Stimulated activated CD8-positive, alpha-beta memory T cell treated with anti-CD3 and anti-CD28 coated beads, Interleukin-12 subunit alpha, Interleukin-12 subunit beta, amount 100 ng/mL, for 1 hour (primary cell): ENCODE results near the gene FNDC11.
"Not testable (repeated sequence)": the region's sequence is repeated elsewhere in the genome, so short reads cannot be mapped to it uniquely, and the experiment has no call there.

ENCODE experiments used
- DNase-seq: peaks from one replicate; pipeline ENCODE4 v3.0.0-alpha.2; 2020; ENCODE audit warnings: low read depth

FNDC11 gene

DNA sequence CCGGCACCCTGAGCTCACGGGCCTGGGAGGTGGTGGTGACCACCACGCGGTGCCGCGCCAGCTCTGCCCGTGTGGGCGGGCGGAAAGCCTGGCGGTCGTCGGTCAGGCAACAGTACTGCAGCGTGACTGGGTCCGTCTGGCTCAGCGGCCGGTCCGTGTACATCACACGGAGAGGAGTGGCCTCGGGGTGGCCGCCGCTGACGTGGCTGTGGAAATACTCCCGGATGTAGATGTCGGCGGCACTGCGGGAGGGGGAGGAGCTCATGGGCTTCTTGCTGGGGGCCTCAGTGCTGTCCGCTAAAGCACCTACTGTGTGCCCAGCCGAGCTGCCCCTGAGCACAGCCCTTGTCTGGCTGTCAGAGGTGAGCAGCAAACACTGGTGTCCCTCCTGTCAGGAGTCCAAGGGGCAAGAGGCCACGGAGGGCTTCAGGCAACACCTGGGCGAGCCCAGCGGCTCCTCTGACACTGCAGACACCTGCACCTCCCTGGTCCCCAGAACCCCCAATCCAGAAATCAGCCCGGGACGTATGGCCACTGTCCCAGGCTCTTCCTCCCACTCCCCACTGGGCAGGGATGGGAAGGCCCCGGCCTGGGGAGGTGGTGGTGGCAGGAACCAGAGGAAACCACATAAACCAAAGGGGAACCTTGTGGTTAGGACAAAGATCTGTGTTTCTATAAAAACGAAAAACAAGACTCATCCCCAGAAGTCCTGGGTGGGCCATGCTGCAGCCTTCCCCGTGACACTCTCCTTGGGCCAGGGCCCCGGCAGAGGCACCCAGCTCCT is 13.6 kb downstream of the FNDC11 start:
- no peak for DNase-seq

DNA sequence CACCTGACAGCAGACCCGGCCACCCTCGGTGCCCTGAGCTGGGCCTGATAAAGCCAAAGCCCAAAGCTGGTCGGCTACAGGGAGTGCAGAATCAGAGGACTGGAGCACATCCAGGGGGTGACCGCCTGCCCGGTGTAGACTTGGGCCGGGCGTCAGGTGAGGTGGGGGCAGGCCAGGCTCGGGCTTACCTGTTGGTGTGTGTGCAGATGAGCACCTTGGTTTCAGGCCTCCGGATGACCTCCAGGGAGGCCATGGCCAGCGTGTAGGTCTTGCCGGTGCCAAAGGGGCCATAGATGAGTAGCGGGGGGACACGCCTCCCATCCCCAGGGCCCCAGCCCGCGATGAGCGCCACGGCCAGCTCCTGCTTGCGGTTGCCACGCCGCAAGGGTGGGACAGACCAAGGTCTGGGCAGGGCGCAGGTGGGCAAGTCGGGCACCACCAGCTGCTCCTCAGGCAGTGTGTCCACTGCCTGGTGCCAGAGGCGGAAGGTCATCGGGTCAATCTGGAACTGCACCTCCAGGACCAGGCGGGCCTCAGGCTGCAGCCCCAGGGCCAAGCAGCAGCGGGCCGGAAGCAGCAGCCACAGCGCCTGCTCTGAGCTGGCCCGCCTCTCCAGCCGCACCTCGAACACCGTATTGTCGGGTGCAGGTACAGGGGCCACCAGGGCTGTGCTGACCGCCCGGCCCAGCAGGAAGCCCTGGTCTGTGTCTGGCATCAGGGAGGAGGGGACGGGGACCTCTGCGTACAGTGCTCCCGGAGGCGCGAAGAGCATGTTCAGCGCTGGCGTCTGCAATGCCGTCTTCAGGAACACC is 14.4 kb downstream of the FNDC11 start:
- no peak for DNase-seq

DNA sequence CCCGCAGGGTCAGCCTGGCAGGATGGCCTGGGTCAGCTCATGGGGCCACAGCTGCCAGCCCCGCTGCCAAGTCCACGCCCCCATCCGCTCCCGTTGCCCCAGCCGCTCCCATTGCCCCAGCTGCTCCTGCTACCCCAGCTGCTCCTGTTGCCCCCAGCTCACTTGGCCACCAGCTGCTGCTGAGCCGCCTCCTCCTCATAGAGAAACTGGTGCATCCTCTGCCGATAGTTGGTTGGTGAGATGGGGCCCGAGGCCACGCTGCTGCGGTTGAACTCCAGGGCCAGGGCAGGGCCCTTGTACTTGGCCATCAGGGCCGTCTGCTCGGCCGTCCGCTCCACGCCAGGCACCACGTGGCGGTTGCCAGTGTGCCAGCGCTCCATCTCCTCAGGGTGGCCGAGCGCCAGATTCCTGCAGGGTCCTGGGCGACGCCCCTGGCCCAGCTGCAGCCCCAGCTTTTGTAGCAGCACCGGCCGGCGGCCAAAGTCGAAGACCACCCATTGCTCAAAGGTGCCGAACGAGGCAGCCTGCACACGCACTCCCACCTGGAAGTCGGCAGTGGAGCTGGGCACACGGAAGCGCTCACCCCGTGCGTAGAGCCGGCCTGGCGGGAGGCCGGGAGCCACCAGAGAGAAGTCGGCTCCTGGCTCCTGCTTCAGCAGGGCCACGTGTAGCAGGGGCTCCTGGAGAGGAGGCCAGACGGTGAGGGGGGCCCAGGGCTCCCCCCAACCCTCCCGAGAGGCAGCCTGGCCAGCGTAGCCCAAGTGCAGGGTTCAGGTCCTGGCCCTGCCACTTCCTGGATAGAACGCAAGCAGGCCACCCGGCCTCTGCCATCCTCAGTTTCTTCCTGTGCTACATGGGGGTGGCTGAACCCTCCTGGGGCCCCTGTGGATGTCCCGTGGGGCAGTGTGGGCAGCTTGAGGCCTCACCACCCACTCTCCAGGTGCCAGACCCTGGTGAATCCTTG is 15.3 kb downstream of the FNDC11 start:
- no peak for DNase-seq

DNA sequence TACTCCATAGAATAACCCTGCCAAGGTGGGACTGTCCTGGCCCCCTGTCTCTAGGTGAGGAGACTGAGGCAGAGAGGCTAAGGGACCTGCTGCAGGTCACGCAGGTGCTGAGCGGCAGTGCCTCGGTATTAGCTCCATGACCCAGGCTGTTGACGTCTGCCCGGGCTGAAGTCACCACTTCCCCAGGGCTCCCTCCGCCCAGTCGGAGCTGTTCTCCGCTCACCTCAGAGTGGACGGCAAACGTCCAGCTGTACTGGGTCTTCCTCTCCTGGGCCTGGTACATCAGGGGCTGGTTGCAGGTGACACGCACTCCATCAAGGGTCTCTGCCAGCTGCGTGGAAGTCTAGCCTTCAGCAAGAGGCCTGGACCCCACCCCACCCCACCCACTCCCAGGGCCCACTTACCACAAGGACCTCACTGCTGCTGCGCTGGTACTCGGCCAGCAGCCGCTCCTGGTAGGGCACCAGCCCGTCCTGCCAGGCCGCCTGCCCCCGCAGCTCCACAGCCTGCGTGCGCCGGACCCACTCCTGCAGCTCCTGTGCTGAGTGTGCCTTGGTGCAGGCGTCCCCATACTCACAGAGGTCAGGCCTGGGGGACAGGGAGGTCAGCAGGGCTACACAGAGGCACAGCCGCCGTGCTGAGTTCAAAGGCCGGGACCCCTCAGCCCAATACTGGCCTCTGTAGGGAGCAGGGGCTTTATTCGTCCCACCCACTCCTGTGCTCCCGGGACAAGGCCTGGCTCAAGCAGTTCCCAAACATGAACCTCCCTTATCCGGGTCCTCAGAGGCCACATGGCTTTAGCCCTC is 16.5 kb downstream of the FNDC11 start:
- no peak for DNase-seq

DNA sequence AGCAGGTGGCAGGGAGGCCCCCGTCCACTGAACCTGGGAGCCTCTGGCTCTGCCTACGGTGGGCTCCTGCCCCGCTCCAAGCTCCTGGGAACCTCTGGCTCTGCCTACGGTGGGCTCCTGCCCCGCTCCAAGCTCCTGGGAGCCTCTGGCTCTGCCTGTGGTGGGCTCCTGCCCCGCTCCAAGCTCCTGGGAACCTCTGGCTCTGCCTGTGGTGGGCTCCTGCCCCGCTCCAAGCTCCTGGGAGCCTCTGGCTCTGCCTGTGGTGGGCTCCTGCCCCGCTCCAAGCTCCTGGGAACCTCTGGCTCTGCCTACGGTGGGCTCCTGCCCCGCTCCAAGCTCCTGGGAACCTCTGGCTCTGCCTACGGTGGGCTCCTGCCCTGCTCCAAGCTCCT is 17.1 kb downstream of the FNDC11 start:
- not testable (repeated sequence) for DNase-seq

DNA sequence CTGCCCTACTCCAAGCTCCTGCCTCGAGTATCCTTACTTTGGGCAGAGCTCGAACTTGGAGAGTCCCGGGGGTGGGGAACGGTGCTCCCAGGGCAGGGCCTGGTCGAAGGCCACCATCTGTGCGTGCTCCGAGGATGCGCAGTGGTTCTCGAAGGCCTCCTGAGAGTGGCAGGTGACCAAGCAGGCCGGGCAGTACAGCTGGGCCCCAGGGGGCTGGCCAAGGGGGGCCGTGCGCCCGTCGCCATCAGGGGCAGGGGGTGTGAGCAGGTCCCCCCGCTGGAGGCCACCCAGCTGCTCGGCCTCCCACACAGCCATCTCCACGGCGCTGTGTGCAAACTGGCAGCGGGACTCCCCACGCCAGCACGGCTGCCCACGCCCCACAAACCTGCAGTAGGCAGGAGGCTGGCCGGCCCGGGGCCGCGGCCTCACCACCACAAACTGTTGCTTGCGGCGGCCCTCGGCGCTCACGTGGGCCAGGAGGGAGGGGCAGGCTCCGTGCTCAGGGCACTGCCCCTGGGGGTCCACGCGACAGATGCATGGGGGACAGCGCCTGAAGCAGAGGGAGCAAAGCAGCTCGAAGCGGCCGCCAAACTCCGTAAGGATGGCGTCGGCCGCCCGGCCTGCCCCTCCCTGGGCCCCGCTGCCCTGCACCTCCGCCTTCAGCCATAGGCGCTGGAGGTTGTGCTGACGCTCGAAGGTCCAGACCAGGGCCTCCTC is 18.3 kb downstream of the FNDC11 start:
- DNase-seq, result no peak

DNA sequence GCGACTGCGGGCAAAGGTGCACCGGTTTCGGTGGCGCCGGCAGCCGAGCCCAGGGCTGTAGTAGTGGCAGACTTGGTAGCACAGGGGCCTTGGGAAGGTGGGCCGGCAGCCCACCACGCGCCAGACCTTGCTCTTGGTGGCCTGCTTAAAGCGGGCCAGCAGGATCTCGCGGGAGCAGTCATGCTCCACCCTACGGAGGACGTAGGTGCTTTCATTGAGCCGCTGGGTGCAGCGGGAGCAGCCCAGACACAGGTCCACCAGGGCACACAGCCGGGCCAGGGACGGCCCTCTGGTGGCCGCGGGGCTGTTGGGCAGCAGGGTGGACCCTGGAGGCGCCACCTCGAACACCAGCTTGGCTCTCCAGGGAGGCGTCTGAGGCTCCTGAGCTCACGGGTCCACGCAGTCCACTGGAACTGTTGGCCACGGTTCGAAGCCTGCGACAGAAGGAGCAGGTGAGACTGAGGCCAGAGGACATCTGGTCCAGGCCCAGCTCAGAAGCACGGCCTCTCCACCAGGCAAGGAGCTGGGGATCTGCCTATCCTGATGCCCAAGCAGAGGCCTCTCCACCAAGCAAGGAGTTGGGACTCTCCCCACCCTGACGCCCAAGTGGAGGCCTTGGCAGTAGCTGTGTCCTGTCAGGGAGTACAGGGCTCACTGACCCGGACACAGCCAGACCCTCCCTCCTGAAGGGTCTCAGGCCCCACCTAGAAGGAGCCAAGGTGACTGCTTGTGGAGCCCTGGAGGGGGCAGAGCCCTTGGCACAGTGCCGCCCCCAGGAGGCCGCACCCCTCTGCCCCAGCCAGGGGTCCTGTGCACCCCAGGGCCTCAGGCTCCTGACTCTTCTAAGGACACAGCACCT is 19.1 kb downstream of the FNDC11 start:
- no peak for DNase-seq

DNA sequence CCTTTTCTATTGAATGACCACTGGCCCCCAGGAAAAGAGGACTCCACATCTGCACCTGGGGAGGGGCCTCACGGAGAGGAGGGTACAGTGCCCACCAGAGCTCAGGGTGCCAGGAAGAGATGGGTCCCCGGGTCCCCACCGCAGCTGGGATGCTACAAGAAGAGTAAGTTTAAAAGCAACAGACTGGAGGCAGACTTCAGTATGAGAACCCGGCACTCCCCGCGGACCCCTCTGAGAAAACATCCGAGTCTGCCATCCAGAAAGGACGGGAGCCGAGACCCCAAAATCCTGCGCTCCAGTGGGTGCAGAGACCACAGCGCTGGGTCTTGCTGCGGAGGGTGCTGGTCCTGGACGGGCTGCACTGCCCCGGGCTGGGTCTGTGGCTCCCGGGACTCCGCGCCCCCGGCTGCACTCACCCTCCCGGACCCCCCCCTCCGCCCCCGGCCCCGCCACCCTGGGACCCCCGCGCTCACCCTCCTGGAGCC is 19.7 kb downstream of the FNDC11 start:
- DNase-seq, result no peak

DNA sequence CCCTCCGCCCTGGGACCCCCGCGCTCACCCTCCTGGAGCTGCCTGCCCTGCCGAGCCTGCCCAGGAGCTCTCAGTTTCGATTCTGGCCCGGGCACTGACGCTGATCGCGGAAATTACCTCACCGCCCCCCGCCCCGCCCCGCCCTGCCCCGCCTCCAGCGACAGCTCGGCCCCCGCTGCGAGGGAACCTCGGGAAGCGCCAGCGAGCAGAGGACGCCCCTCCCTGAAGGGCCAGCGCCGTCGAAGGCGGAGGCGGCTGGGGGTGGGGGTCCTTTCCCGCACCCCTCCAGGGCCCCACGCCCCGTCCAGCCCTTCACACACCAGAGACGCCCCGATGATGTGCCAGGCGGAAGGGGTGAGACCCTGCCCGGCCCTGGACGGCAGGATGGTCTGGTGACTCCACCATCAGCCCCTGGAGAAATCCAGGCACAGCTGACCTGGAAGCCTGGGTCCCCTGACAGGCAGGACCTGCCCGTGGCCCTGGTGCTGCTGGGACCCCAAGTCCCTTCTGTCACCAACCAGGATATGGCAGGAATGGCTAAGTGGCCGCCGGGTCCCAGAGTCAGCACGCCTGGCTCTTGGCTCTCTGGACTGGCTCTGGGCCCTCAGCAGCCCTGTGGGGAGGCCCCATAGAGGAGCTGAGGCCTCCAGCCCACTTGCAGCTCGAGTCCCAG is 20.3 kb downstream of the FNDC11 start, which contains the start of gene HELZ2:
Gene HELZ2, minus strand, starts transcription at position 84 of the 673 bp plus-strand sequence. CDS start 1,854 bp downstream, outside the sequence.
- DNase-seq, result peak; percentile 59

DNA sequence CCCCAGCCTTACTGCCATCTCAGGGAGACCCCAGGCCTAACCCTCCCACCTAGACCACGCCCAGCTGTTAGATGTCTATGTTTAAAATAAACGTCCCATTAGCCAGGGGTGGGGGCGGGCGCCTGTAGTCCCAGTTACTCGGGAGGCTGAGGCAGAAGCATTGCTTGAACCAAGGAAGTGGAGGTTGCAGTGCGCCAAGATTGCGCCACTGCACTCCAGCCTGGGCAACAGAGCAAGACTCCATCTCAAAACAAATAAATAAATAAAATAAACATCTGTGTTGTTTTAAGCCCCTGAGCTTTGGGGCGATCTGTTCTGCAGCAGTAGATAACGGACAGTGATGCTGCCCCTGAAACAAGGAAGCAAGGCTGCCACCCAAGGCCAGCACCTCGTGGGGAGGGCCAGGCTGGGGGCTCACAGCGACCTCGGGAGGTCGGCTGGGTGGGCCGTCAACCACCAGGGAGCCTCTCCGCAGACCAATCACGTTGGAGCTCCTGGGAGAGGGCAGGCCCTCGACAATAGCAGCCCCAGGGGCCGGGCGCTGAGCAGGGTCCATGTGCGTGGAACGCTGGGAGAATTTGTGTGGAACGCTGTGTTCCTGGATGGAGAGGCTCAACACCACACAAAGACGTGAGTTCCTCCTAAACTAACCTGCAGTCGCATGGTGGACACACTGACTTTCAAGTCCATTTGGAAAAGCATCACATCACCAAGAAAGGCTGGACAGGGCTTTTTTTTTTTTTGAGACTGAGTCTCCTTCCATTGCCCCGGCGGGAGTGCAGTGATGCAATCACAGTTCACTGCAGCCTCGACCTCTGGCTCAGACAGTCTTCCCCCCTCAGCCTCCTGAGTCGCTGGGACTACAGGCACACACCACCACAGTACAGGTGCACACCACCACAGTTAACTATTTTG is 21.1 kb downstream of the FNDC11 start:
- DNase-seq, result no peak

DNA sequence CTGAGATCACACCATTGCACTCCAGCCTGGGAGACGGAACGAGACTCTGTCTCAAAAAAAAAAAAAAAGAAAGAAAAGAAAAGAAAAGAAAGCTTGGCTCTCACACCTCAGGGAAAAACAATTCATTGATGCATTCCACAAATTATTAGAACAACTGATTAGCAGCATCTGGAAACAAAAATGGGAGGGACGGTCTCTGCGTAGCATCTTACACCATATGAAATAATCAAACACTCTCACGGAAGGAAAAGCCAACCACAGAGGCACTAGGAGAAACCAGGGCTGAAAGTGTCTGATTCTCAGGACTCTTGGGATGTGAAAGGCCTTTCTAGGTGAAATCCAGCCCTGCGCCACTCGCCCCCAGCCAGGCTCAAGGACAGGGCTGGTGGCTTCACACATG is 22.4 kb downstream of the FNDC11 start:
- DNase-seq, result no peak

DNA sequence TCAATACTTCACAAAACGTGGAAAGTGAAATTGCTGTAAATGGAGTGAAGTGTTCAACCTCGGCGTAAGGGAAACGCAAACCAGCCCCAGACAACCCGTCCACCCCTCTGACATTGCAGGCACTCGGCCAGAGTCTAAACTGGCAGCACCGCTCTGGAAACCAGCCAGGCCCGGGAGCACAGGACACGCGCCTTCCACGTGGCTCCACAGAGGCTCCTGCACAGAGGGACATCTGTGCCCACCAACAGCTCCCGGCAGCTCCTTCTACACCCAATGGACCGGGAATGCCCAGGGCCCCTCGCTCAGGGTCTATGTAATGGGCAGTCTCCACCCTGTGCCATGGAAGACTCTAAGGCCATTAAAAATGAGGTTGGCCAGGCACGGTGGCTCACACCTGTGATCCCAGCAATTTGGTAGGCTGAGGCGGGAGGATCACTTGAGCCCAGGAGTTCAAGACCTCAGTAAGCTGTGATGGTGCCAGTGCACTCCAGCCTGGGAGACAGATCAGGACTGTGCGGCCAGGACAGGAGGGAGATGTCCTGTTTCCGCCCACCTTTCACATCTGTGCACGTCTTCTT is 23.4 kb downstream of the FNDC11 start:
- no peak for DNase-seq

DNA sequence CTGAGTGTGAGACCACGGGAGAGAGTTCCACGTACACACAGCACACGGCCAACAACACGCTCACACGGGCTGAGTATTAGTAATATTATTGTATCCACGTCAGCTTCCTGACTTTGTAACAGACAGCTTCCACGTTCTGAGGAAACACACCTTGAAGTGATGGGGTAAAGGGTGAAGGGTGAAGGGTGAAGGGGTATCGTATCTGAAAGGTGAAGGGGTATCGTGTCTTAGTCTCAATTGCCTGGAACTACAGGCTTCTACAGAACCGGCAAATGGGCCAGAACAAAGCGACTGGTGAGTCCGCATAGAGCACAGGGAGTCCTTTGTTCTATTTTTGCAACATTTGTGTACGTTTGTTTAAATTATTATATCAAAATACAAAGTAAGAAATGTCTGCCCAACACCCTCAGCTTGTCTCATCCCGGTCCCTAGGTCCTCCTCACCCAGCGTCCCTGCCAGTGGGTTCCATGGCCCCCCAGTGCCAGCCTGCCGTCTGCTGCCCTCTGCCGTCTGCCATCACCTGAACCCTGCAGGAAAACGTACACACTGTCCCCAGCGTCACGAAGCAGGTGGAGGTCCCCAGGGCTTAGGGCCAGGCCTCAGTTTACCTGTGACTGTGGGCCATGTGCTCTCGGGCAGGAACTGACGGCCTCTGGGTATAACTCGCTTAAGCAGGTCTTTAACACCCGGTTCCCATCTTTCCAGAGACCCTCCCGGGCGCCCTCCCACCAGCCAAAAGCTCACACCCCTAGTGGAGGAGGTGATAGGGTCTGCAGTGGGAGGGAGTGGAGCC is 24.5 kb downstream of the FNDC11 start:
- no peak for DNase-seq

DNA sequence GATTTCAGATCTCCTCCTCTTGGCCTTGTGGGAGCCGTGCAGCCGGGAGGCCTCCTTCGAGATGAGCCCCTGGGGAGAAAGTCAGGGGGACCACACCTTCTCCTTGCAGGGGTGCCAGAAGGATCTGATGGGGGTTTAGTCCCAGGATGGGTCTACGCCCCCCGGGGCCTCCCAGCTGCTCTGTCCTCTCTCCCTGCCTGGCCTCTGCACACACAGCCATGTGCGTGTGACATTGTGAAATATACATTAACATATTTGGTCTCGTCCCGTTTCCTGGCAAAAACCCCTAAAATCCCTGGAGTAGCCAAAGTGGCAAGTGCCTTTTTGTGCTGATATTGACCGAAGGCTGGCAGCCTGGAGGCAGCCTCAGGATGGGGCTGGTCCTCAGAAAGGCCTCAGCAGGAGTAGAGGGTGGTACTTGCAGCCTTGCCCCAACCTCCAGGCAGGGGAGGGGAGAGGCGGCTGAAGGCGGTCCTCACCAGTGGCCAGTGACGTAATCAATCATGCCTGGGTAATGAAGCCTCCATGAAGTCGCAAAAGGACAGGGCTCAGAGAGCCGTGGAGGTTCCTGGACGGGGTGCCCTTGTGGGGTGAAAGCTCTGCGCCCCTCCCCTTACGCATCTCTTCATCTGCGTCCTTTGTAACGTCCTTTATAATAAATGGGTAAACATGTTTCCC is 25.2 kb downstream of the FNDC11 start:
- no peak for DNase-seq

DNA sequence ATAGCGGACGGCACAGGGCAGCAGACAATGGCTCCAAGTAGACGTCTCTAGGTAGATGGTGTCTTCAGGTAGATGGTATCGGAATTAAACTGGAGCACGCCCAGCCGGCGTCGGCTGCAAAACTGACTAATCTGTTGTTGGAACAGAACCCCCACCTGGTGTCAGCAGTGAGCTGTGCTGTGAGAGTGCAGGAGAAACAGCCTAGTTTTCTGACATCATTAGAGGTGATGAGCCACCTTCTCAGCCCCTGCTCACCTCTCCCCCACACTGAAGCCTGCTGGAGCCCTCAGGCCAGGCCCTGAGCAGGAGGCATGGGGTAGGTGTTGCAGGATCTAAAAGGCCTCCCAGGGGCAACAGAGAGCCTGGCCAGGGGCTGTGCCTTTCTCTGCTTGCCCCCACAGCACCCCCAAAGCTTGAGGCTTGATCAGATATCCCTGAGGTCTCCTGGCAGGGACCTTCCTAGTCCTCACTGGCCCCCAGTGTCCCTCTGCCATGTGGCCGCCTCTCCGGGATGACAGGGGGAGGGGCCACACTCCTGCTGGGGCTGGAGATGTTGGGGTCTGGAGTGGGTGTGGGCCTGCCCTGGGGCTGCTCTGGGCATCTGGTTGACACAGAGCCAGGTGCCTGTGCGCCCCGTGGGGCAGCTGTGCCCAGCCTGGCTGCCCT is 27.0 kb downstream of the FNDC11 start:
- peak; percentile 63 for DNase-seq
